ENCODE results near the gene CSF1.

CSF1 gene

DNA sequence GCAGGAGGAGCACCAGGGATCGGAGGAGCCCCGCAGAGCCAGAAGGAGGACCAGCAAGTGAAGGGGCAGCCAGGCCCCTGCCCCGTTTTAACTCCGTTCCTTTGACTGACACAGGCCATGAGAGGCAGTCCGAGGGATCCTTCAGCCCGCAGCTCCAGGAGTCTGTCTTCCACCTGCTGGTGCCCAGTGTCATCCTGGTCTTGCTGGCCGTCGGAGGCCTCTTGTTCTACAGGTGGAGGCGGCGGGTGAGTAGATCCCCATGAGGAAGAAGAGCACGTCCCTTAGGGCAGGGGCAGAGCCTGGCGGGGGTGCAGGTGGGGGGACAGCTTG, 13.3 kb downstream of the CSF1 start:
- DNase-seq, result no peak

DNA sequence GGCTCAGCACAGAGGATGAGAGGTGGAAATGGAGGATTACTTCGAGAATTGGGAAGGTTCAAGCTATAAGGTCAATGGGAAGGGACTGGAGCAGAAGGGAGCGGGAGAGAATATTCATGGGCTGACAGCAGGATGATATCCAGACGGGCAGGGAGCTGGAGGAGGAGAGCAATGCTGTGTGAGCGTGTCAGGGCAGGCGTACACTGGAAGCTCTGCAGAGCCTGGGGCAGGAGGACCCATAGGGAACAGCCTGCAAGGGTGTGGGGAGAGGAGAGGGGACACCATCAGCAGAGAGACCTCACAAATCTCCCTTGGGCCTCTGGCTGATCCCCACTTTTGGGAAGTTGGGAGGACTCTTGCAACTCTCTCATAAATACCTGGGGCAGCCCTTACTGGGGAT, 13.7 kb downstream of the CSF1 start:
- no peak for DNase-seq

DNA sequence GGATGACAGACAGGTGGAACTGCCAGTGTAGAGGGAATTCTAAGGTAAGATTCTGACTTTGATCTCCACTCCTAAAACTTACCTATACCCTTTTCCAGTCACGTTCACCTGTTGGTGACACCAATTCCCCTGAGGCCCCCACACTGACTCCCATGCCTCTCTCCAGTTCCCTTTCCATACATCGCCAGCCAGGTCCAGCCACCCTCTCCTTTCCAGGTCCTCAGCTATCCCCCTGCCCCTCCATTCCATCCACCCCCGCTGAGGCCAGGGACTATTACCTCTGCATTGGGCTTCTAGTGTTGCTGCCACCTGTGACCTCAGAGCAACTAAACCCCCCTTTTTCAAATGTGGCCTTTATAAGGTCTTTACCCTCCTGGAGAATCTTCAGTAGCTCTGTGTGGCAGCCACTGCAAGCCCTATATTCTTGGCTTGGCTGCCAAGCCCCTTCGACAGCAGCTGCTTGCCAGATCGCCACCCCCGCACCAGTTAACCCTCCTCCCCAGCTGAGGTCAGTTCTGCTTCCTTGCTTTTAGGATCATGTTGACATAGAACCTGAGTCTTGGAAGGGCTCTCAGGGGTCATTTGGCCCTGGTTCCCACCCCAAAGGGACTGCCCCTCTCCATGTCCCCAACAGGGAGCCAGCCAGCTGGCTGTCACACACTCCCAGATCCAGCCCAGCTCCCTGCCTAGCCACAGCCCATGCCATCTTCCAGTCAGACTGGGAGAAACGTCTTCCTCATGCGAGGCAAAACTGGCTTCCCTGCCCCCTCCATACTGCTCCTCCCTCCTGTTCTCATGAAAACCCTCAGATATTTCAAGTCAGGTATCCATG, 14.7 kb downstream of the CSF1 start:
- DNase-seq, result no peak

DNA sequence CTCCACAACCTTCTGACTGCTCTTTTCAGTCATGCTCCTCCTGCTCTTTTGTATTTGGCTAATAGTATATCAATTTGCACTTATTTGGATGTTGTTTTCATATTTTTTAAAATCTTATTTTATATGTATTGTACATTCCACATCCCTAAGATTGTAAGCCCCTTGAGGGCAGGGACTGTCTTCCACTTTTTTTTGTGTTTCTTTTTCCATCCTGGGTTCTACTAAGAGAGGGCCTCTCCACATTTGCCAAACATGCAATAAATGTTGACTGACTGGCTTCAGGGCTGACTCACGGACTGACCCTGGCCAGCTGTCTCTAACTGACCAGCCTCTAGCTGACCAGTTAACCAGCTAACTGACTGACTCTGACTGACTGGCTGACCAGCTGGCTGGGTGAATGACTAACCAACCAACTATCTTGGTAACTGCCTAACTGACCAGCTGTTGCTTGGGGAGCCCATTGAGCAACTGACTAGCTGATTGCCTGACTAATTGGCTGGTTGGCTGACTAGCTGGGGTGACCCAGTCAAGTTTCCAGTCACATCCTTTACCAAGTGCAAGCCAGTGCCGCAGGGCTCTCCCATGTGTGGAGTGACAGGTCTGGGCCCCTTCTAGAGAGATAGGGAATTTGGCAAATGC, 16.1 kb downstream of the CSF1 start:
- DNase-seq, result no peak

DNA sequence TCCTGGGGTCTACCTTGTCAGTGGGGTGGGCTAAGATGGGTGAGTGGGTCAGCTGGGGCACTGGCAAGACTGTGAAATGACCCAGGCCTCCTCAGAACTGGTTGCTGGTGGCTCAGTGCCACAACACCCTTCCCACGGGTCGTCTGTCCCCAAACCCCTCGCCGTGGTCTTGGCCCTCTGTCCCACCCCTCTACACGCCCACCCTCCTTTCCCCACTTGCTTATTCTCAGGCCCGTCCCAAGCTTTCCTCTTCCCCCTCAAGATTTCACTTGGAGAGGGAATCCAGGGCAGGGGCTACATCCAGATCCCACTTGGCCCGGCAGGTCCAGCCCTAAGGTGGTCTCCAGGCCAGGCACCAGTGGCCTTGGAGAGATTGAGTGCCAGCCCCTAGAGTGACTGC, 16.7 kb downstream of the CSF1 start:
- no peak for DNase-seq

DNA sequence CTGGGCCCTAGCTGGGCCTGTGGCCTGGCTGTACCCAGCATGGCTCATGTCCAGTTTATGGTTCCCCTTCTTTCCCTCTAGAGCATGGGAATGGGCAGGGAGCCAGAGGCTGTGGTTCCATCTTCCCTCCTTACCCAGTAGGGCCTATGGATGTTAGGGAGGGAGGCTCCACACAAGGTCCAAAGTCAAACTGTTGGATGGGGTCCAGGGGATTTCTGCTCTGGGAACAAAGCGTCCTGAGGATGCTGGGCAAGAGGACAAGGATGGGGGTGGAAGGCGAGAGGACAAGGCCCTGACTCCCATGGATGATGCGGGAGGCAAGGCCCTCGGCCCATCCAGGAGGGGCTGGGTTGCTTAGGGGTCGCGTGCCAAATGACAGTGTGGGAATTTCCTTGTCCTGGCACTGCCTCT, 17.3 kb downstream of the CSF1 start:
- no peak for DNase-seq

DNA sequence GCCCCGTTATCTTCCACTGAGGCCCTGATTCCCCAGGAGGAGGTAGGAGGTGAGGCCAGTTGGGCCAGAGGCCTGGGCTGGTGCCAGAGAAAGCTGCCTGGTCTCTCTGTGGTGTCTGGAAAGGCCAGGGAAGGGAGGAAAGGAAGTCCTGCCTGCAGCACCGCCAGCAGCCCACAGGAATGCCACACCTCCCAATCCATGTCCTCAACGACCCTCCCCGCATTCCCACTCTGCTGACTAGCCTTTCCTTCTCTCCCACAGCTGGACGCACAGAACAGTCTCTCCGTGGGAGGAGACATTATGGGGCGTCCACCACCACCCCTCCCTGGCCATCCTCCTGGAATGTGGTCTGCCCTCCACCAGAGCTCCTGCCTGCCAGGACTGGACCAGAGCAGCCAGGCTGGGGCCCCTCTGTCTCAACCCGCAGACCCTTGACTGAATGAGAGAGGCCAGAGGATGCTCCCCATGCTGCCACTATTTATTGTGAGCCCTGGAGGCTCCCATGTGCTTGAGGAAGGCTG, 18.0 kb downstream of the CSF1 start:
- DNase-seq, result no peak

DNA sequence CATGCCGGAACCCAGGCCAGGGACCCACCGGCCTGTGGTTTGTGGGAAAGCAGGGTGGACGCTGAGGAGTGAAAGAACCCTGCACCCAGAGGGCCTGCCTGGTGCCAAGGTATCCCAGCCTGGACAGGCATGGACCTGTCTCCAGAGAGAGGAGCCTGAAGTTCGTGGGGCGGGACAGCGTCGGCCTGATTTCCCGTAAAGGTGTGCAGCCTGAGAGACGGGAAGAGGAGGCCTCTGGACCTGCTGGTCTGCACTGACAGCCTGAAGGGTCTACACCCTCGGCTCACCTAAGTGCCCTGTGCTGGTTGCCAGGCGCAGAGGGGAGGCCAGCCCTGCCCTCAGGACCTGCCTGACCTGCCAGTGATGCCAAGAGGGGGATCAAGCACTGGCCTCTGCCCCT, 18.5 kb downstream of the CSF1 start:
- no peak for DNase-seq

DNA sequence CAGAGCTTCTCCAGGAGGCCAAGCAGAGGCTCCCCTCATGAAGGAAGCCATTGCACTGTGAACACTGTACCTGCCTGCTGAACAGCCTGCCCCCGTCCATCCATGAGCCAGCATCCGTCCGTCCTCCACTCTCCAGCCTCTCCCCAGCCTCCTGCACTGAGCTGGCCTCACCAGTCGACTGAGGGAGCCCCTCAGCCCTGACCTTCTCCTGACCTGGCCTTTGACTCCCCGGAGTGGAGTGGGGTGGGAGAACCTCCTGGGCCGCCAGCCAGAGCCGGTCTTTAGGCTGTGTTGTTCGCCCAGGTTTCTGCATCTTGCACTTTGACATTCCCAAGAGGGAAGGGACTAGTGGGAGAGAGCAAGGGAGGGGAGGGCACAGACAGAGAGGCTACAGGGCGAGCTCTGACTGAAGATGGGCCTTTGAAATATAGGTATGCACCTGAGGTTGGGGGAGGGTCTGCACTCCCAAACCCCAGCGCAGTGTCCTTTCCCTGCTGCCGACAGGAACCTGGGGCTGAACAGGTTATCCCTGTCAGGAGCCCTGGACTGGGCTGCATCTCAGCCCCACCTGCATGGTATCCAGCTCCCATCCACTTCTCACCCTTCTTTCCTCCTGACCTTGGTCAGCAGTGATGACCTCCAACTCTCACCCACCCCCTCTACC, 19.1 kb downstream of the CSF1 start:
- no peak for DNase-seq

DNA sequence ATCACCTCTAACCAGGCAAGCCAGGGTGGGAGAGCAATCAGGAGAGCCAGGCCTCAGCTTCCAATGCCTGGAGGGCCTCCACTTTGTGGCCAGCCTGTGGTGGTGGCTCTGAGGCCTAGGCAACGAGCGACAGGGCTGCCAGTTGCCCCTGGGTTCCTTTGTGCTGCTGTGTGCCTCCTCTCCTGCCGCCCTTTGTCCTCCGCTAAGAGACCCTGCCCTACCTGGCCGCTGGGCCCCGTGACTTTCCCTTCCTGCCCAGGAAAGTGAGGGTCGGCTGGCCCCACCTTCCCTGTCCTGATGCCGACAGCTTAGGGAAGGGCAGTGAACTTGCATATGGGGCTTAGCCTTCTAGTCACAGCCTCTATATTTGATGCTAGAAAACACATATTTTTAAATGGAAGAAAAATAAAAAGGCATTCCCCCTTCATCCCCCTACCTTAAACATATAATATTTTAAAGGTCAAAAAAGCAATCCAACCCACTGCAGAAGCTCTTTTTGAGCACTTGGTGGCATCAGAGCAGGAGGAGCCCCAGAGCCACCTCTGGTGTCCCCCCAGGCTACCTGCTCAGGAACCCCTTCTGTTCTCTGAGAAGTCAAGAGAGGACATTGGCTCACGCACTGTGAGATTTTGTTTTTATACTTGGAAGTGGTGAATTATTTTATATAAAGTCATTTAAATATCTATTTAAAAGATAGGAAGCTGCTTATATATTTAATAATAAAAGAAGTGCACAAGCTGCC, 19.8 kb downstream of the CSF1 start:
- no peak for DNase-seq

DNA sequence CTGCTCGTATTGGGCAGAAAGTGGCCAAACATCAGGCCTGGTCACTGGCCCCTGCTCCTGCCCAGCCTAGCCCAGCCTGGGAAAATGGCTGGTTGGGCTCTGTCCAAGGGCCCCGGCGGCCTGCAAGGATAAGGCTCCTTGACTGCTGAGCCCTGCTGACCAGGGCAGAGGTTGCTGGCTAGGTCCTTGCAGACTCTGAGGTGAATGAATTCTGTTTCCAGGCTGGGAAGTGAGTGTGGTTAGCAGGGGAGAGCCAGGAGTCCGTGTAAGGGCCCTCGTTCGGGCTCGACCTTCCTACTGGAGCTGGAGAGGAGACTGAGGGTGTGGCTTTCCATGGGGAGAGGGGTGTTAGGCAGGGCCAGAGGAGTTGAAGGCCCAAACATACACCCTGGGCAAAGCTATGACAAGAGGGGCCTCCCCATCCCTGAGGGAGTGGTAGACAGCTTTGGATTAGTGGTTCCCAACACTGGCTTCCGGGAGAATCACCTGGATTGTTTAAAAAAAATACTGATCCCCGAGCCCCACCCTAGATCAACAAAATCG, 20.6 kb downstream of the CSF1 start:
- DNase-seq, result no peak

DNA sequence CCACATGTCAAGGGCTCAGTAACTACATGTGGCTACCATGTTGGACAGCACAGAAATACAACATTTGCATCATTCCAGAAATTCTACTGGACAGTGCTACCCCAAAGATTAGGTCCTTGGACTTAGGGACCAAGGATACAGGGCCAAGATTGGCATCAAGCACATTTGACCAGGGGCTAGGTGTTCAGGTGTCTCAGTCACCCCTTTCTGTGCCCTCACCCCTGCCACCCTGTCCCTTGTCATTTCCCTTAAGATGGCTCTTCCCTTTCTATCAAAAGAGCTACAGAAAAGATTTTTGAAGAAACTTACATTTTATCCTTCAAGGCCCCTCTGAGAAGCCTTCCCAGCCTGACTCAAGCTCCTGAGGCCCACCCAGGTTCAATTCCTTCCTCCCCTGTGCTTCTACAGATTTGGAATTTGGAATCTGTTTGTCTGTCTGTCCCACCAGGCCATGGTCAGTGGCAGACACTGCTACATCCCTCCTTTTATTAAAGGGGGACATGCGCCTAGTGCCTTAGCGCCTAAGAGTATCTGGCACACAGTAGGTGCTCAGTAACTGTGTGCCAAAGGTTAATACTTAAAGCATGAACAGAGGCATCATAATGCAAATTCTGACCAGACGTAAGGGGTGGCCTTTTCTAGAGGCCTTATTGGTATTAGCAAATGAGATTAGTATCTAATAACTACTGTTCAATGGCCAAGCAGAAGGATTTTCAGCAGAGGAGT, 21.4 kb downstream of the CSF1 start:
- no peak for DNase-seq

DNA sequence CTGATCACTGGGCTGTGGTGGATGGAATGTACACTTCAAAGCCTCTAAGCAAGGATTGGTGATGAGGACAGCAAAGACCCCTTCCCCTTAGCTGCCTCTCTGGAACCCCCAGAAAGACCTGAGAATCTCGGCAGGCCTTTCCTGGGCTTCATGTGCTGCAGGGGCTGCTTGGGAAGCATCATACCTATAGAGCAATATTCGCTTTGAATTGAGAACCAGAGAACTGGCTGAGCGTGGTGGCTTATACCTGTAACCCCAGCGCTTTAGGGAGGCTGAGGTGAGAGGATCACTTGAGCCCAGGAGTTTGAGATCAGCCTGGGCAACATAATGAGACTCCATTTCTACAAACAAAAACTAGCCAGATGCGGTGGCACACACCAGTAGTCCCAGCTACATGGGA, 22.0 kb downstream of the CSF1 start:
- no peak for DNase-seq

DNA sequence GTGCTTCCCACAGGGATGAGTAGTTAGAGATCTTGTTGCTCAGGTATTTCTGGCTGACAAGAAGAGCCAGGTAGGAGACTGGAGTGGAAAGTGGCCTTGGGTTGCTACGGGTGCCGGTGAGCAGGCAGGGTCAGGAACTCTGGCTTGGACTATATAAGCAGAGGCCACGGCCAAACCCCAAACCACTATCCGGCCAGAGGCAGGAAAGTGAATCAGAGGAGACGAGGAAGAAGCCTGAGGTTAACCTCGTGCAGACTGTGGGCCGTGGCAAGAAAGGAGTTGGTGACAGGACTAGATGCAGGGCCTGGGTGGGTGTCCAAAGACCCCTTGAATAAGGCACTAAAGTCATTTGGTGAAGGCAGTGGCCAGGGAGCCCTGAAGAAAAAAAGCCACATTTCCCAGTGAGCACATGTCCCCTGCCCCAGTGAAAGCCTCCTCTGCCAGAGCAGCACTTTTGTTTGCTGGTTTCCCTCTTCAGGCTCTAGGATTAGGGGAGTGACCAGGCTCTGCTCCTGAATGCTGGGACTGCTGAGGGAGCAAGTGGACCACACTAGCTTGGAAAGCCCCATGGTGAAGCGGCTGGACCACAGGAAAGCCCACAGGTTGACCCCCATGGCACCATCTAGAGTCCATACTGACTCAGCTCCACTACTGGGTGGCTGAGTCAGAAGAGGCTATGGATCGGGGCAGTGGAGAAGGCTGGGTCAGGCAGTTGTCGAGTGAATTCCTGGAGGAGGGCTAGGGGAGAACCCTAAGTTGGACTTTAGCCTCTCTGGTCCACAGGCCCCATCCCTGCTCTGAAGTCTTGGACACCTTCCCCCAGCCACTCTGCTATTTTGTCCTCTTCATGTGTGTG, 23.4 kb downstream of the CSF1 start:
- no peak for DNase-seq

DNA sequence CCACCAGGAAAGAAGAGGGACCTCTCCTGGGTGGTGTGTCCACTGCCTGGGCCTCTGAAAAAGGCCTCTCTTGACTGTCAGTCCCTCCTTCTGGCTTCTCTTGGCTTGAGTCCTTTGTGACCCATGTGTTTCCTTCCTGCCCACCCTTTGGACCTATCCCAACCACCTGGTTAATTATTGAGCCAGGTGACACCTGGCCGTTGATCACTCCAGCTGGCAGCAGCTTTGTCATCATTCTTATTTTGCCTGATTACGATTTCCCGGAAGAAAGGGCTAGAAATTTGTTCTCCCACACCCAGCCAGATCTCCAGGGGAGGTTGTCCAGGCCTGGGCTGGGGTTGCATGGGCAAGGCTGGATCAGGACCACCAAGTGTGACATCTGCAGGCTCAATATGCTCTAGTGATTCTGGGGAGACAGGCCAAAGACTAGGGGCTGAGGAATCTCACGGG, 24.8 kb downstream of the CSF1 start:
- no peak for DNase-seq

DNA sequence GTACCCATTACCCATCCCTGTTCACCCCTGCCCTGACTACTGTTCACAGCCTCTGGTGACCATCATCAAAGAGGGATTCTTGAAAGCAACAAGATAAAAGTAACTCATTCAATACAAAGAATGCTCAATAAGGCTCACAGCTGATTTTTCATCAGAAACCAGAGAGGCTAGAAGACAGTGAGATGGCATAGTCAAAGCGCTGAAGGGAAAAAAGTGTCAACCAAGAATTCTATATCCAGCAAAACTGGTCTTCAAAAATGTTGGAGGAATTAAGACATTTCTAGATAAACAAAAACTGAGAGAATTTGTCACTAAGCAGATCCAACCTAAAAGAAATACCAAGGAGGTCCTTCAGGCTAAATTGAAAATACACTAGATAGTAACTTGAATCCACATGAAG, 27.1 kb downstream of the CSF1 start:
- DNase-seq, result no peak

DNA sequence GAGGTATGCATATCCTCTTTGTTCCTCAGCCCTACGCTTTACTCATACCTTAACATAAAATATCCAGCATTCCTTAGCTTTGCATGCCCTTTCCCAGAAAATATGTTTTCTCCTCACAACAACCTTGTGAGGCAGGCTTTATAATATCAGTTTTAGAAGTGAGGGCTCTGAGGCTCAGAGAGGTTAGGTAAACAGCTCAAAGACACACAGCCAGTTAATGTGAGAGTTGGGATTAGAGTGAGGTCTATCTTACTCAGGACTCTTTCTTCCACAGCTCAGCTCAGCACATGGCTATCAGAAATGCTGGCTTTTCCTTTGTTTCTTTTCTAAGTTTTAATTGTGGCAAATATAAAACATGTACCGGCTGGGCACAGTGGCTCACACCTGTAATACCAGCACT, 27.9 kb downstream of the CSF1 start:
- no peak for DNase-seq

DNA sequence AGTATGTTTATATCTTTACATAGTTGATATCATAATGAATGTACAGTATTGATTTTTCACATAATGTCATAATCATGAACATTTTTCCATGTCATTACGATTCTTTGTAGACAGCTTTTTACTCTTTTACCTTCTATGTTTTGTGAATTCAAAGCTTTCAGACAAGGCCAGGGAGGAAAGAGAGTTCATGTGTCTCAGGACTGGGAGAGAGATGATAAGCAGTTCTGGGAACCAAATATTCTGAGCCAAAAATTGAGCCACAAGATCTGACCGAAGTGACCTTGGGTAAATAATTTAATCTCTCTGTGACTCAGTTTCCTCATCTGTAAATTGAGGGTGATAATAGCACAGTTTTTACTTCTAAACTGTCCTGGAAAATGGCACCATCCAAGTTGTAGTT, 31.8 kb downstream of the CSF1 start:
- no peak for DNase-seq

DNA sequence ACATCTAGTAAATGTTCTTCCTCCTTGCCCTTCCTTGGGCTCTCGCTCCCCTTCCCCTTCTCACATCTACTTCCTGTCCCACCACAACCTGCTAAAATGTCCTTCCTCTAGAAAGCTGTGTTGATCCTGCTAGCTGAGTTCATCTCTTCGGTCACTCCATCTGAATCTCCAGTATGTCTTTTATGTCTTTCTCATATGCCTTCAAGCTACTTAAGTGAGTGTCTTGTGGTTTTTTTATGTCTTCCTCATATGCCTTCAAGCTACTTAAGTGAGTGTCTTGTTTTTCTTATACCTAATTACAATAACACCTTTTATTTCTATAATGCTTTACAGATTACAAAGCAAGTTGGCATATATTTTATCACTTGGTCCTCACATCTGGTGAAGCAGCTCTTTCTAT, 33.9 kb downstream of the CSF1 start:
- DNase-seq, result no peak

DNA sequence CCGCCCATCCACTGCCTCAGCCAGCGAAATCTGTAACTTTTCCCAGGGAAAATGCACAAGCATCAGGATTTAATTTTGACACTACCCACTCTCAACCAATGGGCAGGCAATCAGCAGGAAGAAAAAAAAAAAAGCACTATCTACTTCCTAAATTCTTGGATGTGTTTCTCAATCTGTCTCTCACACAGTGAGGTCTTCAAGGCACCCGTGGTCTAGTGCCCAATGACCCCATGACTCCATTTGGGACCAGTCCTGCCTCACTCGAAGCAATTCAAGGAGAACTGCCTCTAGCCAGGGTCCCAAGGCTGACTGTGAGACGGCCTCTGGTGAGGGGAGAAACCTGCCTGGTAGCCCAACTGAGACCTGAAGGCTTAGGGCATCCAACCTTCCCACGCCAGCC, 35.9 kb downstream of the CSF1 start:
- DNase-seq, result no peak

DNA sequence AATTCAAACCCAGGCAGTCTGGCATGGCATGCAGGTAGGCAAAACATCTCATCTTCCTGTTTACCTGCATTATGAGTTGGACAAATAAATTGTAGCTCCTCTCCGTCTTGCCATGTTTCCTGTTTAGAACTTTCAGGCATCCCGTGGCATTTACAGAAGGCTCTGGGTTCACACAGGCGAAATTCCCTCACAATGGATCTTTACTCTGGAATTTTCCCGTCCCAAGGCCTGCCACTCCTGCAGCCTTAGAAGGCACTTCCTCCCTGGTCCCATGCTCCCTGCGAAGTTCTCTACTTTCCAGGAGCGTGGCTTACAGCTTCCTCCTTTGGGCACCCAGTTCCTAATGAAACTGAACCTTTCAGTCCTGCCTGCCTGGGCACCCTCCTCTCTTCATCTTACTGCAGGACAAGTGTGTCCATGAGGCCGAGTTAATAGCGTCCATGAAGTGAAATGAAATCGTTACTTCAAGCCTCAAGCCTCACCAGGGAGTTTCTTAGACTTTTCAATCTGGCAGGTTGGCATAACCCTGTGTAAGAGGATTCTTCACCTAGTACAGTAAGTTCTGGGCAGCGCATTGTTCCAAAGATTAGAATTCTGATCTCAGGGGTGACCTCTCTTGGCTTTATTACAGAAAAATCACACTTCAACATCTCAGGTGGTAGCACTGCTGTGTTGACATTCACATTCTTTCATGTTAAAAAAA, 37.1 kb downstream of the CSF1 start:
- DNase-seq, result no peak

All from NCI-H446 treated with DMSO at 0.1 percent for 48 hours (cell line).